AG20443 (cell line): ENCODE data around the gene PSME3.
"Not testable (repeated sequence)": the region's sequence is repeated elsewhere in the genome, so short reads cannot be mapped to it uniquely, and the experiment has no call there.

Source experiments
- DNase-seq: peaks from one replicate; pipeline ENCODE4 v3.0.0; 2012; ENCODE audit warnings: low spot score, mixed read lengths

PSME3 gene

GRCh38 chr17:42851371-42852240 is 18.4 kb downstream of the PSME3 start:
- DNase-seq = not testable (repeated sequence)

- no peak for DNase-seq
These were observed 19.2 kb downstream of the PSME3 start for GRCh38 chr17:42852351-42852750.

GRCh38 chr17:42853004-42853403 is 19.8 kb downstream of the PSME3 start:
- DNase-seq = no peak

GRCh38 chr17:42853597-42853967 is 20.4 kb downstream of the PSME3 start:
- no peak for DNase-seq

- DNase-seq = no peak
These were observed 21.0 kb downstream of the PSME3 start for GRCh38 chr17:42853968-42854790.

- no peak for DNase-seq
These were observed 21.9 kb downstream of the PSME3 start for GRCh38 chr17:42855048-42855596.

- DNase-seq = not testable (repeated sequence)
These were observed 22.9 kb downstream of the PSME3 start for GRCh38 chr17:42856093-42856492.

- not testable (repeated sequence) for DNase-seq
These were observed 23.3 kb downstream of the PSME3 start for GRCh38 chr17:42856516-42856915.

- no peak for DNase-seq
These were observed 24.2 kb downstream of the PSME3 start for GRCh38 chr17:42857389-42857788.

GRCh38 chr17:42865638-42866094 is 32.5 kb downstream of the PSME3 start:
- DNase-seq = no peak

- no peak for DNase-seq
These were observed 33.0 kb downstream of the PSME3 start for GRCh38 chr17:42866216-42866615.

- DNase-seq = no peak
These were observed 33.7 kb downstream of the PSME3 start for GRCh38 chr17:42866631-42867575.

GRCh38 chr17:42867694-42868261 is 34.6 kb downstream of the PSME3 start:
- not testable (repeated sequence) for DNase-seq

- DNase-seq = no peak
These were observed 35.1 kb downstream of the PSME3 start for GRCh38 chr17:42868338-42868737.

GRCh38 chr17:42871647-42872046 is 38.5 kb downstream of the PSME3 start:
- no peak for DNase-seq

GRCh38 chr17:42872251-42872965 is 39.2 kb downstream of the PSME3 start:
- DNase-seq = no peak

- DNase-seq = no peak
These were observed 40.1 kb downstream of the PSME3 start for GRCh38 chr17:42873315-42873714.

GRCh38 chr17:42873932-42874695 is 40.9 kb downstream of the PSME3 start:
- DNase-seq = not testable (repeated sequence)

- no peak for DNase-seq
These were observed 43.8 kb downstream of the PSME3 start for GRCh38 chr17:42877037-42877436.
